MCF 10A (cell line): Measurements from ENCODE around the gene SORBS1. TPM values are rescaled to one million over a fixed set of nuclear protein-coding genes. Genes with fewer than 3 reads are reported as not detected.

Source experiments
- BruUV-seq: library from RNA; stranded (reverse); fragments of 400-500 nt; replicated peaks from 2 replicates; lab custom pipeline; 2021; lab: Mats Ljungman, UMichigan
- CTCF ChIA-PET: fragments of 300-600 bp; sonication (Branson Sonifier 250); formaldehyde crosslinking; extraction: SDS; loops from one replicate; lab custom pipeline; 2021; ENCODE audit warnings: antibody characterized with exemption, inconsistent platforms; lab: Yijun Ruan, JAX
- POLR2A ChIA-PET: fragments of 300-600, 350-650 bp; sonication (Branson Sonifier 250); formaldehyde crosslinking; extraction: SDS; loops from one replicate; lab custom pipeline; 2020; ENCODE audit warnings: antibody characterized with exemption, inconsistent platforms; lab: Yijun Ruan, JAX
- DNase-seq: peaks from one replicate; pipeline ENCODE4 v3.0.0-alpha.2; 2018; ENCODE audit not compliant: unreplicated experiment
- H3K27ac Mint-ChIP-seq: one replicate; pipeline ENCODE4 v1.8.0; 2022; ENCODE audit warnings: mild to moderate bottlenecking, low read depth, mixed read lengths; ENCODE audit not compliant: unreplicated experiment
- H3K27me3 Mint-ChIP-seq: one replicate; pipeline ENCODE4 v1.8.0; 2022; ENCODE audit warnings: mixed read lengths; ENCODE audit not compliant: insufficient read depth, unreplicated experiment
- H3K36me3 Mint-ChIP-seq: one replicate; pipeline ENCODE4 v1.8.0; 2022; ENCODE audit warnings: mild to moderate bottlenecking, moderate library complexity, mixed read lengths; ENCODE audit not compliant: insufficient read depth, unreplicated experiment
- H3K4me1 Mint-ChIP-seq: one replicate; pipeline ENCODE4 v1.8.0; 2022; ENCODE audit warnings: mixed read lengths; ENCODE audit not compliant: insufficient read depth, unreplicated experiment
- H3K4me3 Mint-ChIP-seq: one replicate; pipeline ENCODE4 v1.8.0; 2022; ENCODE audit warnings: mild to moderate bottlenecking, moderate library complexity, mixed read lengths; ENCODE audit not compliant: unreplicated experiment
- H3K9me3 Mint-ChIP-seq: one replicate; pipeline ENCODE4 v1.8.0; 2022; ENCODE audit warnings: mixed read lengths; ENCODE audit not compliant: unreplicated experiment
- intact Hi-C: fragments of 100-400 bp; cut with micrococcal nuclease; formaldehyde crosslinking; loops from 2 replicates; pipeline ENCODE4 v1.14.1; 2022
- total RNA-seq: library from RNA; stranded (reverse); gene quantifications from 2 replicates; pipeline ENCODE4 v1.2.3, GENCODE V29; 2022
- TF ChIP-seq, protein P1 (sequence below): fragments of 200-600 bp; IDR thresholded peaks from one replicate; pipeline ENCODE4 v1.8.0; 2022; ENCODE audit warnings: antibody characterized with exemption, mild to moderate bottlenecking; ENCODE audit not compliant: unreplicated experiment

Gene SORBS1
- total RNA-seq, 1 experiment from 2014 or later = 1.0 TPM

DNA sequence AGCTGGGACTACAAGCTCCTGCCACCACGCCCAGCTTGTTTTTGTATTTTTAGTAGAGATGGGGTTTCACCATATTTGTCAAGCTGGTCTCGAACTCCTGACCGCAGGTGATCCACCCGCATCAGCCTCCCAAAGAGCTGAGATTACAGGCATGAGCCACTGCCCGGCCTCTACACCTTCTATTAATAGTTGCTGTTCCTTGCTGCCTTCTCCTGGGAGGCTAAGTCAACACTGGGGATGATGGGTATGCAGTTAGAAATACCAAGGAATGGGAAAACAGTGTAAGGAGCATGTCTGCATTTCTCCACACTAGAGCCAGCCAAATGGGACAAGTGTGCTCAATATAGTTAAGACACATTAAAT, 173.1 kb downstream of the SORBS1 start:
- H3K36me3 Mint-ChIP-seq = no peaks in the 10 kb centered on the region
- H3K27me3 Mint-ChIP-seq = no peaks in the 10 kb centered on the region
- intact Hi-C loops = no loop called here
- TF ChIP-seq, protein P1, sequence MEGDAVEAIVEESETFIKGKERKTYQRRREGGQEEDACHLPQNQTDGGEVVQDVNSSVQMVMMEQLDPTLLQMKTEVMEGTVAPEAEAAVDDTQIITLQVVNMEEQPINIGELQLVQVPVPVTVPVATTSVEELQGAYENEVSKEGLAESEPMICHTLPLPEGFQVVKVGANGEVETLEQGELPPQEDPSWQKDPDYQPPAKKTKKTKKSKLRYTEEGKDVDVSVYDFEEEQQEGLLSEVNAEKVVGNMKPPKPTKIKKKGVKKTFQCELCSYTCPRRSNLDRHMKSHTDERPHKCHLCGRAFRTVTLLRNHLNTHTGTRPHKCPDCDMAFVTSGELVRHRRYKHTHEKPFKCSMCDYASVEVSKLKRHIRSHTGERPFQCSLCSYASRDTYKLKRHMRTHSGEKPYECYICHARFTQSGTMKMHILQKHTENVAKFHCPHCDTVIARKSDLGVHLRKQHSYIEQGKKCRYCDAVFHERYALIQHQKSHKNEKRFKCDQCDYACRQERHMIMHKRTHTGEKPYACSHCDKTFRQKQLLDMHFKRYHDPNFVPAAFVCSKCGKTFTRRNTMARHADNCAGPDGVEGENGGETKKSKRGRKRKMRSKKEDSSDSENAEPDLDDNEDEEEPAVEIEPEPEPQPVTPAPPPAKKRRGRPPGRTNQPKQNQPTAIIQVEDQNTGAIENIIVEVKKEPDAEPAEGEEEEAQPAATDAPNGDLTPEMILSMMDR = no peak
- H3K4me1 Mint-ChIP-seq = no peaks in the 10 kb centered on the region
- ChIA-PET POLR2A (interaction anchor here (1.1 kb wide), 1 partner anchor 217 kb away, joined by 3 read pairs; no protein-coding TSS in a partner anchor), CTCF (interaction anchor here (0.6 to 7.9 kb wide), 7 partner anchors 13 to 1168 kb away, joined by 3 to 100 read pairs (median 4); no protein-coding TSS in a partner anchor)
- no peaks in the 10 kb centered on the region for H3K9me3 Mint-ChIP-seq
- H3K27ac Mint-ChIP-seq = no peak overlapping the region
- no peak for DNase-seq
- no TSS peak for BruUV-seq
- H3K4me3 Mint-ChIP-seq = no peak overlapping the region

DNA sequence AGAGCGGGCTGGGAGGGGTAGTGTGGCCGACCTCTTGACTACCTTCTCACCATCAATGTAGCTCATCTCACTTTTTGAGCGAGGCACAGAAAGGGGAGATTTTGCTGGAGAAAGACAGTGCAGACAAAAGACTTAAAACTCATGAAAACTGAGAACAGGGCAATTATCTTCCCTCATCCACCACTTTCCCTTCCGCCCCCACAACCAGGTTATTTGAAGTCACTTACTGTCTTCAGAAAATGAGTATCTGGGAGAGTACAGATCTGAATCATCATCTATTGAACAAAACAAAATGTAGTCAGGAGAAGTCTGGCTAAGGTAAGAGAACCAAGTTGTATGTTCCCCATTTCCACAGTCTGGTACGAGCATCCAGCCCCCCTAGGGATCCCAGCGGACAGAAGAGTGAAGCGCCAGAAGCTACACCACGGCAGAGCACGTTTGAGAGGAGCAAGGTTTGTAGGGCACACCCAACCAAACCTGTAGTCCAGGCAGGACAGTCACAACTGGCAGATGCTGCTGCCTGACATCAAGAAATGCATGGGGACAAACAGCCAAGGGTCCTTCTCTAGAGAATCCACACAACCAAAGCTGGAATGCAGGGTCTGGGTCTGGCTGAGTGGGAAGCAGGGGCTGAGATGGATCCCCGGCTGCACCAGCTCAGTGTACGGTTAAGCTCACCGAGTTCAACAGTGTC, 177.0 kb downstream of the SORBS1 start:
- intact Hi-C loops = no loop called here
- ChIA-PET POLR2A (no interaction called here), CTCF (interaction anchor here (0.5 to 7.9 kb wide), 6 partner anchors 9 to 336 kb away, joined by 3 to 100 read pairs (median 4); no protein-coding TSS in a partner anchor)
- Mint-ChIP-seq H3K27ac (no peak overlapping the region), H3K36me3 (no peaks in the 10 kb centered on the region), H3K4me3 (no peak overlapping the region), H3K9me3 (no peaks in the 10 kb centered on the region), H3K4me1 (no peaks in the 10 kb centered on the region), H3K27me3 (no peaks in the 10 kb centered on the region)
- TF ChIP-seq, protein P1 = no peak
- DNase-seq = no peak
- BruUV-seq = no TSS peak

DNA sequence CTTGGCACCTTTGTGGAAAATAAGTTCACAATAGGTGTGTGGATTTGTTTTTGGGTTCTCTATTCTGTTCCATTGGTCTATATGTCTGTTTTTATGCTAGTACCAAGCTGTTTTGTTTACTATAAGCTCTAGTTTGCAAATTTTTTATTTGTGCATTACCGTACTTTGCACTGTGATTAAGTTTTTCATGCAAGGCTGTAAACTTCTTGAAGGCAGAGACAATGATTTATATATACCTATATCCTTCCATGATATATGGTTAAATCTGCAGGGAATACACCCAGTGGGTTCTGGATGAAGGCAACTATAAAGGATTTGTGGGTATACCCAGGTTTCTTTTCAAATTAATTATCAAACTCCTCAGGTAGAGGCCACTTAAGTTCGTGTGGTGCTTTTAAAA, 178.6 kb downstream of the SORBS1 start:
- POLR2A ChIA-PET = no interaction called here
- H3K9me3 Mint-ChIP-seq = no peaks in the 10 kb centered on the region
- DNase-seq = no peak
- TF ChIP-seq, protein P1 = no peak
- intact Hi-C loops = no loop called here
- H3K27ac Mint-ChIP-seq = no peak overlapping the region
- H3K27me3 Mint-ChIP-seq = no peaks in the 10 kb centered on the region
- no TSS peak for BruUV-seq
- H3K36me3 Mint-ChIP-seq = no peaks in the 10 kb centered on the region
- CTCF ChIA-PET = interaction anchor here (7.9 kb wide), 1 partner anchor 8 kb away, joined by 100 read pairs; no protein-coding TSS in a partner anchor
- H3K4me3 Mint-ChIP-seq = no peak overlapping the region
- H3K4me1 Mint-ChIP-seq = no peaks in the 10 kb centered on the region

DNA sequence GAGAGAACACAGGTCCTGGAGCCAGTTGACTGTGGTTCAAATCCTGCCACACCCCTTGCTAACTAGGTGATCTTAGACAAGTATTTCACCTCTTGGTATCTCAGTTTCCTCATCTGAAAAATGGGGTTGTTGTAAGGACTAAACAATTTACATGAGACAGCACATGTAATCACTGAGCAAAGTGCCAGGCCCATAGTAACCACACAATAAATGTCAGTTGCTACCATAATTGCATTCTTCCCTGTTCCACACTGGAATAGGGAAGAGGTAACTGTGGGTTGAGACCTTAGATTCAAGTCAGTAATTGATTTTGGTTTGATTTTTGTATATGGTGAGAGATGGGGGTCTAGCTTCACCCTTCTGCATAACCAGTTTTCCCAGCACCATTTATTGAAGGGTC, 179.0 kb downstream of the SORBS1 start:
- CTCF ChIA-PET = interaction anchor here (0.6 kb wide), 1 partner anchor 823 kb away, joined by 3 read pairs; no protein-coding TSS in a partner anchor
- TF ChIP-seq, protein P1 = no peak
- Mint-ChIP-seq H3K27me3 (no peaks in the 10 kb centered on the region), H3K27ac (no peak overlapping the region), H3K4me3 (no peak overlapping the region), H3K4me1 (no peaks in the 10 kb centered on the region), H3K9me3 (no peaks in the 10 kb centered on the region), H3K36me3 (no peaks in the 10 kb centered on the region)
- intact Hi-C loops = no loop called here
- DNase-seq = no peak
- POLR2A ChIA-PET = no interaction called here
- no TSS peak for BruUV-seq
